ENCODE data around the gene MYCN.
"Not testable (repeated sequence)": the region's sequence is repeated elsewhere in the genome, so short reads cannot be mapped to it uniquely, and the experiment has no call there.

MYCN gene

DNA sequence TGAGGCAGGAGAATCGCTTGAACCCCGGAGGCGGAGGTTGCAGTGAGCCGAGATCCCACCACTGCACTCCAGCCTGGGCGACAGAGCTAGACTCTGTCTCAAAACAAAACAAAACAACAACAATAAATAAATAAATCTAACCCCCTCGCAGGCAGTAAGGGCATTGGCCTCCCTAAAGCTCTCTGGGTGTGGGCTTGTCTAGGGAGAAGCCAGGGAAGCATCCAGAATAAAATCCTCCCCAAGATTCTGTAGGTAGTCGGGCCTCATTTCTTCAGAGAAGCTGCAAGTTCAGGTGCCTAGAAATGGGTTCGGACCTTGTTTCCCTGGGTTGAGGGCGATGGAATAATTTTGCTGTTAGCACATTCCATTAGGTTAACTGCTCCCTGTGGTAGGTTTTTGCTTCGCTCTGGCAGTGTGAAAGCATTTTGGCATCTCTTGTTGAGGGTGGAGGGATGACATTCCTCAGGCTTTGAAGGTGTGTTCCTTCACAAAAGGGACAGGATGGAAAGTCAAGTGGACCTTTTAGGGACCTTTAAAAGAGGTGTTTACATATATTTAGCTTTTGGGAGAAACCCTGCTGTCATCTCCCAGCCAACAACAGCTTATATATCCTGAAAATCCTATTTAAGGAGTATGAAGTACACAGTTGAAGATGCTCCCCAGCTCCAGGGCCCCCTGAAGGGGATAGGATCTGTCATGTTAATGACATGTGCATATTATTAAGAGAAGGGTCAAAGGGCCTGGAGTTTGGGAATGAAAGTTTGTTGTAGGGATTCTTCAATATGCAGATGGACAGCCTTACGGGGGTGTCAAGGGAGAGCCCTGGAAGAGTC is 17.7 kb downstream of the MYCN start:
- DNase-seq (ENCODE audit: low read depth): no peak

DNA sequence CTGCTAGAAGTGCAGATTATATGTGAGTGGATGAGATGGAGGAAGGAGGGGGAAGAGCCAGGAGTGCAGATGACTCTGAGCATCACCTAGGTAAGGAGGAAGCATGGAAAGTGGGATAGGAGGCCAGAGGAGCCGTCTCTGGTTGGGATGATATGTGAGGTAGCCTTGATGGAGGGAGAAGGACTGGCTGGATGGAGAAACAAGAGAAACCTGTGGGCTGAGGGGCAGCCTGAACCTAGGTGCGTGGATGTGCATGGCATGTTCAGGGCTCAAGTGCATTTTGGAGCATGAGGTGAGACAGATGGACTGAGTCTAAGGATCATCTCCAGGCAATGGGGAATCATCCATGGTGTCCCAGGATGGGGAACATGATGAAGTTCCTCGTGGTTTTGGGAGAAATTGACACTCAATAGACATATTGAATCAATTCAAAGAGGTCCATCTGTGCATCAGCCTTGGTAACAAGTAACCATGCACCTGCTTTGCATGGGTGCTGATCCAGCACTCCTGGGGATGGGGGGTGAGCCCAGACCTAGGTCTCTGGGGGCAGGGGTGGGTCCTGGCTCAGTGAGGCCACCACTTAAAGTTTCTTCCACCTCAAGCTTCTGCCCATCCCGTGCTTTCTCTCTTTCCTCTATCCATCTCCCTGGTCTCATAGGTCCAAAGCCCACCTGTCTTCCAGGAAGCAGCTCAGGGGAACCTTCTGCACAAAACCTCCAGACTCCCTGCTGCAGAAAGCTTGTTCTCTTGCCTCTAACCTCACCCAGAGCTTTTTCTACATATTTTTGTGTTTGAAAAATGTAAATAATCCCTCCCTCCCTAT is 19.2 kb downstream of the MYCN start:
- DNase-seq (ENCODE audit: low read depth): no peak

DNA sequence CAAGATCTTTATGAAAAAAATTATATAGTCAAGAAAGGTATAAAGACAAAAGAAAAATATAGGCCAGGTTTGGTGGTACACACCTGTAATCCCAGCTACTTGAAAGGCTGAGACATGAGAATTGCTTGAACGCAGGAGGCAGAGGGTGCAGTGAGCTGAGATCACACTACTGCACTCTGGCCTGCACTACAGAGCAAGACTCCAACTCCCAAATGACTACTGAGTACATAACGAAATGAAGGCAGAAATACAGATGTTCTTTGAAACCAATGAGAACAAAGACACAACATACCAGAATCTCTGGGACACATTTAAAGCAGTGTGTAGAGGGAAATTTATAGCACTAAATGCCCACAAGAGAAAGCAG is 19.8 kb downstream of the MYCN start:
- not testable (repeated sequence) for DNase-seq (ENCODE audit: low read depth)

- DNase-seq (ENCODE audit: low read depth): not testable (repeated sequence)
These were observed 23.0 kb downstream of the MYCN start for GRCh38 chr2:15963109-15963976.

DNA sequence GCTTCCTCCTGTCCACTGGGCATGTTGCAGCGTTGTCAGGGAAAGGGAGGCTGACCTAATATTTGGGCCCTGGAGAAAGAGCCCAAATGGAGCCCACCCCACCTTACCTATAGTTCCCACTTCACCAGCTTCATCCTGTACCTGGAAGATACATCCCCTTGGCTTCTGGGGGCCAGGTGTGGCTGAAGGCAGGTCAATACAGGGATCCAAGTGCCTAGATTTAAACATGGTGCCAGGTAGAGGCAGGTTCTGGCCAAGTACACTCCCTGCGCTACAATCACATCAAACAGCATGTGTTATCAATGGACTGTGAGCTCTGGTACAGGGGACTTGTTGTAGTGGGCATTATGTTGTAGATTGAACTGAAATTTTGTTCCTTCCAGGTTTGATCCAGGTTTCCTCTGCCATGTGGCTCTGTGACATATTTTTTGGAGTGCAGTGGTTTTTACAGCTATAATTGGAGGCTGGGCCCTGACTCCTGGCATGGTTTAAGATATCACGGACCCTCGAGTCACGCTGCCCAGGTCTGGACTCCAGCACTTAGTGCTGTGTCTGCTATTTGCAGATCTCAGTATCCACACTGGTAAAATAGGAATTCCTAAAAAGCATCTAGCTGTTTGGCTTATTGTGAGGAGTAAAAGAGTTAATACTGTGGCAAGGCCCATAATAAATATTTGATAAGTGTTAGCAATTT is 23.8 kb downstream of the MYCN start:
- no peak for DNase-seq (ENCODE audit: low read depth)

- DNase-seq (ENCODE audit: low read depth): no peak
These were observed 24.7 kb downstream of the MYCN start for GRCh38 chr2:15964936-15965563.

GRCh38 chr2:15965564-15966019 is 25.2 kb downstream of the MYCN start:
- no peak for DNase-seq (ENCODE audit: low read depth)

DNA sequence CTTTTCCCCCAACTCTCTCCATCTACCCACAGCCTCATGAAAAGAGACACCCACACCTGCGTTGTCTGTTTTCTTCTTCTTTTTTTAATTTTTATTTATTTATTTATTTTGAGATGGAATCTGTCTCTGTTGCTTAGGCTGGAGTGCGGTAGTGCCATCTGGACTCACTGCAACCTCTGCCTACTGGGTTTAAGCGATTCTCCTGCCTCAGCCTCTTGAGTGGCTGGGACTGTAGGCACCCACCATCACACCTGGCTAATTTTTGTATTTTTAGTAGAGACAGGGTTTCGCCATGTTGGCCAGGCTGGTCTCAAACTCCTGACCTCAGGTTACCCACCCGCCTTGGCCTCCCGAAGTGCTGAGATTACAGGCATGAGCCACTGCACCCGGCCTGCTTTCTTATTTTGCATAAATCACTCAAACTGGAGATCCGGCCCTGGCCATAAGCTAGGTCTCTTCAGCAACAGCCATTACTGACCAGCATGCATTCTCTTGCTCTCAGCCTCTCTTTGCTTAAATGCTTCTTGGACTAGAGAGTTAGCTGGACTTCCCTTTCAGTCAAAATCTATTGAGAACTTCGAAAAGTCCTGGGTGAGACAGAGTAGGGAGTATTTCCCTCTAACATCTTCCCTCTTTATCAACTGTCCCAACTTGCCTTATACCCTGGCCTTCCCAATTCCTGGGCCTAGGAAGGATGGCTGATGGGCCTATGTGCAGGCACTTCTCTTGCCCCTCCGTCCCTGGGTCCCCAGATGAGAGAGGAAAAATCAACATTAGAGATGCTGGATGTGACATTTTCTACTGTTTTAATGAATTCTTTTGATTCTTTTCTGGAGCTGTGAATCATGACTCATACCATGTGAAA is 27.3 kb downstream of the MYCN start:
- DNase-seq (ENCODE audit: low read depth): no peak

DNA sequence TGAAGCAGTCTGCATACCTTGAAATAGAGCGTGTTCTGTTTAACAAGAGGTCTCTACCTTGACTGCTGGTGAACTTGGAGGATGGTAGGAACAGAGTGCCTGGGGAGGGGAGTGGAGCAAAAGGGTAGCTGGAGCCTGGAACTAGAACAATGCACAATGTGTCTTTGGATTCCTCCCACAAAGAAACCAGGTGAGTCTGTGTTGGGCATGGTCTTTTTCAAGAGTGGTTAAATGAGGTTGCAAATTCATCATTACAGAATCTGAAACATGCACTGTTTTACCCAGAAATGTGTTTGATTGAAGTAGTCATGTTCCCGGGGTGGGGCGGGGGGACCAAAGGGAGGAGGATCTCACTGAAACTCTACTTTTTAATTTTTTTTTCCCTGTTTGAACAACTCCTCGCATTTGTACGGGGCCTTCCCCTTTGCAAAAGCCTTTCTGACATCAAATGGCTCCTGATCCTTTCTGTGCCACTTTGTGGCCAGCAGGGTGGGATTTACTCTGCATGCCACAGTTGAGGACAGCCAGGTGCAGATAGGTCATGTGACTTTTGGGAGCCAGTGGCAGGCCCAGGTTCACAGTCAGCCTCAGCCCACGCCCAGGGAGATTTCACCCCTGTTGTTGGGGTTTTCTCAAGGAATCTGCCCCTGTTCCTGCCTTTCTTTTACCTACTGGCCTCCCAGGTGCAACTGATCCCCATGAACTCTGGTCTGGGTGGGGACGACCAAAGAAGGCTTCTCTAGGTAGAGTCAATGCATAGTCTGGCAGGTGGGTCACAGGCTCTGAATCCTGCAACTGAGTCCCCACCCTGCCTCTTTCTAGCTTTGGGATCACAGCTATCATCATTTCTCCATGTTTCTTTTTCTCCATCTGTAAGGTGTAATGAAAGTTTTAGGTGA is 28.2 kb downstream of the MYCN start:
- DNase-seq (ENCODE audit: low read depth): no peak

- DNase-seq (ENCODE audit: low read depth): no peak
These were observed 28.9 kb downstream of the MYCN start for GRCh38 chr2:15969214-15969613.

GRCh38 chr2:15970701-15971100 is 30.4 kb downstream of the MYCN start:
- no peak for DNase-seq (ENCODE audit: low read depth)

GRCh38 chr2:15971351-15971750 is 31.0 kb downstream of the MYCN start:
- DNase-seq (ENCODE audit: low read depth): no peak

GRCh38 chr2:15971831-15972522 is 31.6 kb downstream of the MYCN start:
- no peak for DNase-seq (ENCODE audit: low read depth)

- no peak for DNase-seq (ENCODE audit: low read depth)
These were observed 33.4 kb downstream of the MYCN start for GRCh38 chr2:15973481-15974401.

- DNase-seq (ENCODE audit: low read depth): no peak
These were observed 34.4 kb downstream of the MYCN start for GRCh38 chr2:15974565-15975260.

- no peak for DNase-seq (ENCODE audit: low read depth)
These were observed 34.9 kb downstream of the MYCN start for GRCh38 chr2:15975261-15975600.

DNA sequence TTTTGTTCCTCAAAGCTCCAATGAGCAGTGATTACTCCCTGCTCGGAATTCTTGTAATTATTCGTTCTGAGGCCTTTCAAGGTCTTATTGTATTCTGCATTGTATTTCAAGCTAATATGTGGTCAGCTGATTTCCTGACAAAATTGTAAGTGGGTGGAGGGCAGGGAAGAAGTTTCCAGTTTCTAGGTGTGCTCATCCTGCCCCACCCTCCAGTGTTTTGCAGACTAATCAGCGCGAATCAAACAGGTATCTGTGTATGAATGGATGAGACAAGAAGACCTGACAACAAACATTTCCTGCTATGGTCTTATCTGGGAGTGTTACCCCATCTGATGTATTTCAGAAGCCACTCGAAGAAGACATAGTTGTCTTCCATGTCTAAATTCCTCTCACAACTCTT is 35.3 kb downstream of the MYCN start:
- no peak for DNase-seq (ENCODE audit: low read depth)

Measured in fibroblast of the conjunctiva (primary cell).